PC-3 (cell line): ENCODE data around the gene FAM241B. TPM values are rescaled to one million over a fixed set of nuclear protein-coding genes. Genes with fewer than 3 reads are reported as not detected.
A peak's percentile ranks its signal among the peaks of the same experiment; 100 is the strongest.

ENCODE experiments used
- ATAC-seq: fragments of 200-7000 bp; cut with Tn5 transposase; 2 replicates; pipeline ENCODE4 v1.9.1; 2020; ENCODE audit warnings: mild to moderate bottlenecking, moderate library complexity
- BruUV-seq: library from RNA; stranded (reverse); fragments of 400-500 nt; replicated peaks from 2 replicates; lab custom pipeline; 2021; lab: Mats Ljungman, UMichigan
- CTCF ChIA-PET: fragments of 300-600 bp; sonication (Branson Sonifier 250); formaldehyde crosslinking; loops from one replicate; lab custom pipeline; 2022; ENCODE audit warnings: antibody characterized with exemption; lab: Charles Lee
- POLR2A ChIA-PET: fragments of 300-600 bp; sonication (Branson Sonifier 250); formaldehyde crosslinking; loops from one replicate; lab custom pipeline; 2022; ENCODE audit warnings: antibody characterized with exemption; ENCODE audit not compliant: unreplicated experiment; lab: Charles Lee
- DNase-seq: peaks from one replicate; pipeline ENCODE4 v3.0.0-alpha.2; 2015
- H2AFZ ChIP-seq: fragments of 300-600 bp; sonication (generic); 2 replicates; pipeline ENCODE4 v1.6.0; 2016; ENCODE audit warnings: antibody characterized with exemption, low read length
- H3F3A ChIP-seq: fragments of 300-600 bp; sonication (generic); one replicate; pipeline ENCODE4 v1.6.0; 2017; ENCODE audit warnings: antibody characterized with exemption, low read length, control low read depth, mild to moderate bottlenecking; ENCODE audit not compliant: unreplicated experiment
- H3K27ac ChIP-seq: fragments of 300-600 bp; sonication (generic); 2 replicates; pipeline ENCODE4 v1.5.1; 2016; ENCODE audit warnings: mild to moderate bottlenecking, low read length
- H3K27me3 ChIP-seq: fragments of 300-600 bp; sonication (generic); 2 replicates; pipeline ENCODE4 v1.6.1; 2016; ENCODE audit warnings: low read length, mixed read lengths
- H3K36me3 ChIP-seq: fragments of 300-600 bp; sonication (generic); 2 replicates; pipeline ENCODE4 v1.6.1; 2016; ENCODE audit warnings: low read depth, mixed run types, low read length, mixed read lengths
- H3K4me1 ChIP-seq: fragments of 300-600 bp; sonication (generic); 2 replicates; pipeline ENCODE4 v1.5.1; 2016; ENCODE audit warnings: low read length; ENCODE audit not compliant: insufficient read depth
- H3K4me2 ChIP-seq: fragments of 300-600 bp; sonication (generic); 2 replicates; pipeline ENCODE4 v1.6.0; 2016; ENCODE audit warnings: low read length
- H3K4me3 ChIP-seq: fragments of 300-600 bp; sonication (generic); 2 replicates; pipeline ENCODE4 v1.5.1; 2016; ENCODE audit warnings: mild to moderate bottlenecking, low read length, mixed read lengths
- H3K79me2 ChIP-seq: fragments of 300-600 bp; sonication (generic); 2 replicates; pipeline ENCODE4 v1.6.1; 2017; ENCODE audit warnings: low read length, mixed read lengths
- H3K9ac ChIP-seq: fragments of 300-600 bp; sonication (generic); 2 replicates; pipeline ENCODE4 v1.6.0; 2016; ENCODE audit warnings: mild to moderate bottlenecking, low read length
- H3K9me2 ChIP-seq: fragments of 300-600 bp; sonication (generic); replicated peaks from 2 replicates; pipeline ENCODE4 v1.6.1; 2016; ENCODE audit warnings: mixed run types, low read length, mixed read lengths
- H3K9me3 ChIP-seq: fragments of 300-600 bp; sonication (generic); 2 replicates; pipeline ENCODE4 v1.6.1; 2016; ENCODE audit warnings: low read length, mixed read lengths
- H4K20me1 ChIP-seq: fragments of 300-600 bp; sonication (generic); 2 replicates; pipeline ENCODE4 v1.6.1; 2016; ENCODE audit warnings: low read length, mixed read lengths
- CTCF ChIP-seq: fragments of 300-600 bp; sonication (generic); conservative IDR thresholded peaks from 2 replicates; pipeline ENCODE4 v1.5.1; 2017; ENCODE audit warnings: antibody characterized with exemption, low read depth, mild to moderate bottlenecking, low read length
- EZH2 ChIP-seq: fragments of 300-600 bp; sonication (generic); IDR thresholded peaks from one replicate; pipeline ENCODE4 v1.6.1; 2017; ENCODE audit warnings: antibody characterized with exemption, mild to moderate bottlenecking, low read length; ENCODE audit not compliant: unreplicated experiment
- EZH2phosphoT487 ChIP-seq: fragments of 300-600 bp; sonication (generic); IDR thresholded peaks from 2 replicates; pipeline ENCODE4 v1.6.1; 2018; ENCODE audit warnings: mild to moderate bottlenecking, antibody characterized with exemption, low read length, borderline replicate concordance
- intact Hi-C: fragments of 100-400 bp; cut with micrococcal nuclease; formaldehyde crosslinking; loops from 2 replicates; pipeline ENCODE4 v1.9.0; 2023
- total RNA-seq: library from RNA; depleted of rRNA; stranded (reverse); fragments of >200 nt; gene quantifications from 2 replicates; pipeline ENCODE4 v1.2.3, GENCODE V29; 2014

Gene FAM241B
- total RNA-seq, 1 experiment from 2014 or later = 45.4 TPM

- DNase-seq (no peak), ATAC-seq (peak; percentile 4; the same call in 1 of the 2 replicates)
- BruUV-seq = no TSS peak
- Histone ChIP-seq H3K36me3 (no peaks in the 10 kb centered on the region), H3K4me3 (no peak overlapping the region), H3K27me3 (no peaks in the 10 kb centered on the region), H2AFZ (no peak overlapping the region), H3K4me2 (no peak overlapping the region), H3K4me1 (peaks cover 10% of the 10 kb centered on the region), H3K9me2 (no peaks in the 10 kb centered on the region), H3K79me2 (no peaks in the 10 kb centered on the region), H3K9ac (no peak overlapping the region), H3F3A (no peaks in the 10 kb centered on the region), H3K27ac (no peak overlapping the region), H3K9me3 (no peaks in the 10 kb centered on the region), H4K20me1 (no peaks in the 10 kb centered on the region)
- ChIA-PET POLR2A (interaction anchor here (0.7 kb wide), 1 partner anchor 247 kb away, joined by 5 read pairs; no protein-coding TSS in a partner anchor), CTCF (interaction anchor here (0.6 to 1.1 kb wide), 4 partner anchors 71 to 314 kb away, joined by 3 to 5 read pairs (median 4); no protein-coding TSS in a partner anchor)
- no peak for TF ChIP-seq CTCF
- intact Hi-C loops = loop anchor here (1.0 kb wide), 4 partner anchors 52 to 270 kb away; no protein-coding TSS in a partner anchor
Observed at GRCh38 chr10:69643779-69644657, 14.0 kb downstream of the FAM241B start.

GRCh38 chr10:69644658-69645295, 14.7 kb downstream of the FAM241B start:
- no peaks in the 10 kb centered on the region for H3K9me3 ChIP-seq
- H4K20me1 ChIP-seq = no peaks in the 10 kb centered on the region
- no peak overlapping the region for H3K4me2 ChIP-seq
- H3K9ac ChIP-seq = no peak overlapping the region
- ATAC-seq (peak; percentile 68), DNase-seq (peak; percentile 89)
- peaks cover 10% of the 10 kb centered on the region for H3K4me1 ChIP-seq
- no peak for TF ChIP-seq EZH2
- TF ChIP-seq CTCF = peak; percentile 100
- no peak for TF ChIP-seq EZH2phosphoT487
- no peak overlapping the region for H2AFZ ChIP-seq
- H3K27me3 ChIP-seq = no peaks in the 10 kb centered on the region
- no peak overlapping the region for H3K27ac ChIP-seq
- BruUV-seq = no TSS peak
- H3F3A ChIP-seq = no peaks in the 10 kb centered on the region
- ChIA-PET CTCF (interaction anchor here (0.7 to 1.1 kb wide), 4 partner anchors 52 to 314 kb away, joined by 3 to 5 read pairs (median 4); no protein-coding TSS in a partner anchor), POLR2A (interaction anchor here (0.7 kb wide), 1 partner anchor 246 kb away, joined by 5 read pairs; no protein-coding TSS in a partner anchor)
- no peaks in the 10 kb centered on the region for H3K9me2 ChIP-seq
- H3K4me3 ChIP-seq = no peak overlapping the region
- intact Hi-C loops = loop anchor here (1.0 kb wide), 4 partner anchors 52 to 270 kb away; no protein-coding TSS in a partner anchor
- H3K36me3 ChIP-seq = no peaks in the 10 kb centered on the region
- H3K79me2 ChIP-seq = no peaks in the 10 kb centered on the region
